ENCODE measurements around the gene GPC5. TPM values are rescaled to one million over a fixed set of nuclear protein-coding genes. Genes with fewer than 3 reads are reported as not detected.

GPC5 gene
- total RNA-seq, 1 experiment from 2014 or later = 0.15 TPM

DNA sequence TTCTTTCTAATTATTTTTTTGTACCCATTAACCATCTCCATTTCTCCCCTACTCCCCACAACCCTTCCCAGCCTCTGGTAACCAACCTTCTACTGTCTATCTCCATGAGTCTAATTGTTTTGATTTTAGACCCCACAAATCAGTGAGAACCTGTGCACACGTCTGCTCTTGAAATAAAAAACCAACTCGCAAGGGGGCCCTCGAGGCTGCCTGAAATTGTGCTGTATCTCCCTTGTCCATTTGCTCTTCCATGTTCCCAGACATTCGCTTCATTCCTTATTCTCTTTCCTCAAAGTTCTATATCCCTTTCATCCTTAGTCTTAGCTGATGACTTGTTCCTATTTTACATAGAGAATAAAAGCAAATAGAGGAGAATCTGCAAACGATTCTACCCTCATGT lies 95.0 kb downstream of the GPC5 start:
- H3K36me3 Mint-ChIP-seq (ENCODE audit: insufficient read depth in 1 of 3, low read depth in 3 of 3) = no peaks in the 10 kb centered on the region; a peak in 2 of 7 replicates
- peaks cover 1 to 3% of the 10 kb centered on the region in 2 experiments; a peak in 2 of 5 replicates for H3K9me3 Mint-ChIP-seq

More for the DNA sequence above, 95.0 kb downstream of the GPC5 start:
- H2BK20ac ChIP-seq (ENCODE audit: low read depth, low read length, poor library complexity, severe bottlenecking) = no peak overlapping the region
- H4K91ac ChIP-seq (ENCODE audit: insufficient read length, low read depth, low read length) = no peak overlapping the region
- no peak overlapping the region for H4K8ac ChIP-seq (replicated peaks; ENCODE audit: insufficient read length, low read depth, low read length)
- no peak overlapping the region for H2BK5ac ChIP-seq (ENCODE audit: insufficient read length, low read length)
- H3K9ac ChIP-seq (ENCODE audit: extremely low read depth, insufficient read length, low read length) = no peak overlapping the region
- no peaks in the 10 kb centered on the region for H3K4me1 ChIP-seq (ENCODE audit: insufficient read depth, low read length)
- H2BK12ac ChIP-seq (ENCODE audit: insufficient read length, low read depth, low read length) = no peak overlapping the region
- TF ChIP-seq, protein P1, sequence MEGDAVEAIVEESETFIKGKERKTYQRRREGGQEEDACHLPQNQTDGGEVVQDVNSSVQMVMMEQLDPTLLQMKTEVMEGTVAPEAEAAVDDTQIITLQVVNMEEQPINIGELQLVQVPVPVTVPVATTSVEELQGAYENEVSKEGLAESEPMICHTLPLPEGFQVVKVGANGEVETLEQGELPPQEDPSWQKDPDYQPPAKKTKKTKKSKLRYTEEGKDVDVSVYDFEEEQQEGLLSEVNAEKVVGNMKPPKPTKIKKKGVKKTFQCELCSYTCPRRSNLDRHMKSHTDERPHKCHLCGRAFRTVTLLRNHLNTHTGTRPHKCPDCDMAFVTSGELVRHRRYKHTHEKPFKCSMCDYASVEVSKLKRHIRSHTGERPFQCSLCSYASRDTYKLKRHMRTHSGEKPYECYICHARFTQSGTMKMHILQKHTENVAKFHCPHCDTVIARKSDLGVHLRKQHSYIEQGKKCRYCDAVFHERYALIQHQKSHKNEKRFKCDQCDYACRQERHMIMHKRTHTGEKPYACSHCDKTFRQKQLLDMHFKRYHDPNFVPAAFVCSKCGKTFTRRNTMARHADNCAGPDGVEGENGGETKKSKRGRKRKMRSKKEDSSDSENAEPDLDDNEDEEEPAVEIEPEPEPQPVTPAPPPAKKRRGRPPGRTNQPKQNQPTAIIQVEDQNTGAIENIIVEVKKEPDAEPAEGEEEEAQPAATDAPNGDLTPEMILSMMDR (conservative IDR thresholded peaks at IDR 0.05) = no peak
- no peak overlapping the region for H3K18ac ChIP-seq (ENCODE audit: insufficient read length, low read depth, low read length)
- no peaks in the 10 kb centered on the region for H3K27me3 ChIP-seq (ENCODE audit: insufficient read depth, low read length)
- H3T11ph ChIP-seq (ENCODE audit: low read length) = no peak overlapping the region
- no peak overlapping the region for H3K27ac ChIP-seq (ENCODE audit: insufficient read length, low read depth, low read length)
- no CpG with 5 or more reads among the region's 5 CpGs for WGBS (ENCODE audit: extremely low coverage, insufficient read length, low lambda C conversion rate)
- Mint-ChIP-seq H3K27me3 (ENCODE audit: low read depth) (peaks cover 2% of the 10 kb centered on the region; the same call in 1 of the 2 replicates), H3K4me1 (peaks cover 0 to 3% of the 10 kb centered on the region in 2 experiments; a peak in 2 of 4 replicates), H3K4me3 (no peak overlapping the region), H3K27ac (no peak overlapping the region)
- H4K5ac ChIP-seq (ENCODE audit: insufficient read length, low read depth, low read length) = no peak overlapping the region
- no peak overlapping the region for H3K14ac ChIP-seq (ENCODE audit: insufficient read depth, low read length)
- no peak overlapping the region for H2AK5ac ChIP-seq (ENCODE audit: insufficient read length, low read length)
- DNase-seq = no peak
- H3K4me2 ChIP-seq (ENCODE audit: insufficient read depth, insufficient read length, low read length) = no peak overlapping the region
- H3K9me3 ChIP-seq (ENCODE audit: control insufficient read depth, low read depth, low read length) = no peaks in the 10 kb centered on the region
- H3K56ac ChIP-seq (ENCODE audit: insufficient read length, low read depth, low read length) = no peak overlapping the region
- H2AFZ ChIP-seq (ENCODE audit: low read length) = no peak overlapping the region
- no peak overlapping the region for H2BK15ac ChIP-seq (ENCODE audit: low read depth, low read length)
- no peaks in the 10 kb centered on the region for H3K23me2 ChIP-seq (ENCODE audit: insufficient read length, low read depth, low read length, poor library complexity, severe bottlenecking)
- no peaks in the 10 kb centered on the region for H3K79me1 ChIP-seq (ENCODE audit: insufficient read depth, low read depth, low read length, poor library complexity, severe bottlenecking)
- H4K20me1 ChIP-seq (ENCODE audit: control insufficient read depth, insufficient read depth, insufficient read length) = no peaks in the 10 kb centered on the region
- H2BK120ac ChIP-seq (ENCODE audit: low read depth, low read length, poor library complexity, severe bottlenecking) = no peak overlapping the region
- H3K4ac ChIP-seq (ENCODE audit: low read depth, low read length) = no peak overlapping the region
- H3K23ac ChIP-seq (ENCODE audit: insufficient read length, low read depth, low read length) = no peak overlapping the region
- no peaks in the 10 kb centered on the region for H3K79me2 ChIP-seq (ENCODE audit: insufficient read depth, low read length)

All from H9 (cell line).